ENCODE results near the gene FAM174C. TPM values are rescaled to one million over a fixed set of nuclear protein-coding genes. Genes with fewer than 3 reads are reported as not detected.

Gene FAM174C
- polyA plus RNA-seq, 3 donors, result 32.8 to 56.2 (median 40.0) TPM

DNA sequence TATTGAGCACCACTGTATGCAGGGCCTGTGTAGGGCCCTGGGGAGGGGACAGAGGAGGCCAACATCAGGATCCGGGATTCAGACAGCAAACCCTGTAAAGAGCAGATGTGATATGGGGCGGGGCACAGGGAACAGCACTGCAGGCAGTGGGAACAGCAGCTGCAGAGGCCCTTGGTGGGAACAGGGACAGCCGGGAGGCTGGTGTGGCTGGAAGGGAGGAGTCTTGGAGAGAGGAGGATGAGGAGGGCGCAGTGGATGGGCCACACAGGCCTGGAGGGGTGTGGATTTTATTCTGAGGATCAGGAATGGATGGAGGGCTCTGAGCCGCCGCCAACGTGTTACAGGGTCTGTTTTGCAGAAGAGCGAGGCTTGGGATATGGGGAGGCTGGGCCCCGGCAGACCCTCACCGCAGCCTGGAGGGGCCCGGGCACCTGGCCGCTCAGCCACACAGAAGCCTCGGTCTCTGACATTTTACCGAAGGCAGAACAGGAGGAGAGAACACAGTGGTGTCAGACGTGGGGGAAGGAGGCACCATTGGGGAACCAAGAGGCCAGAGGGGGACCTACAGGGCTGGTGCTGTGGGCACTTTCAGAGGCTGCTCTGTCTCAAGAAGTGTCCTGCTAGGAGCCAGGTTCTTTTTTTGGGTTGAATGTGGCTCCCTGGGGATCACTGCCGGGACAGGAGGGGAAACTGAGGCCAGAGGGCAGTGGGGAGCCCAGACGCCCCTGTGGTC lies 17.3 kb downstream of the FAM174C start:
- 86% methylated on average over 17 of the region's 17 CpGs for WGBS (ENCODE audit: insufficient coverage)
- H3K36me3 ChIP-seq (replicated peaks in 1 of 2; ENCODE audit: control insufficient read depth in 1 of 2, insufficient read depth in 2 of 2, low read length in 2 of 2), result no peaks in the 10 kb centered on the region
- H3K4me3 Mint-ChIP-seq, result peak overlapping the region in 1 of 2 donors; percentile 53
- peaks cover 2 to 28% of the 10 kb centered on the region in 2 donors for H3K27me3 ChIP-seq (ENCODE audit: control insufficient read depth in 2 of 2, insufficient read depth in 2 of 2, low read length in 2 of 2)
- H4K20me1 ChIP-seq (ENCODE audit: insufficient read depth, low read length), result no peaks in the 10 kb centered on the region
- DNase-seq, result no peak
- H3K27ac Mint-ChIP-seq, result no peak overlapping the region
- H3K27ac ChIP-seq (ENCODE audit: low read depth in 1 of 2, low read length in 2 of 2), result no peak overlapping the region
- intact Hi-C loops (cut with micrococcal nuclease), result no loop called here
- peaks cover 7 to 8% of the 10 kb centered on the region in 2 donors for H3K4me1 ChIP-seq (ENCODE audit: control insufficient read depth in 1 of 2, insufficient read depth in 2 of 2, low read length in 2 of 2)
- H3K79me2 ChIP-seq (ENCODE audit: insufficient read depth, low read length), result no peaks in the 10 kb centered on the region
- H3K36me3 Mint-ChIP-seq, result no peaks in the 10 kb centered on the region
- no peaks in the 10 kb centered on the region for H3K9me3 ChIP-seq (replicated peaks in 1 of 2; ENCODE audit: control insufficient read depth in 1 of 2, insufficient read depth in 1 of 2, low read length in 2 of 2)
- no peak overlapping the region for H2AFZ ChIP-seq (ENCODE audit: insufficient read depth, low read depth, low read length, poor library complexity, severe bottlenecking)
- peaks cover 0 to 10% (median 0%) of the 10 kb centered on the region in 7 donors for H3K9me3 Mint-ChIP-seq
- H3K4me2 ChIP-seq (replicated peaks; ENCODE audit: extremely low read depth, low read length, poor library complexity, severe bottlenecking), result no peak overlapping the region
- H3K4me1 Mint-ChIP-seq, result peaks cover 7% of the 10 kb centered on the region
- H3K27me3 Mint-ChIP-seq (ENCODE audit: low read depth in 3 of 3), result peaks cover 21 to 64% (median 37%) of the 10 kb centered on the region in 3 donors
- no peak overlapping the region for H3K4me3 ChIP-seq (replicated peaks in 1 of 3; ENCODE audit: low read depth in 2 of 3, low read length in 3 of 3)
- no peak for TF ChIP-seq CTCF (IDR thresholded peaks at IDR 0.05)
- H3K9ac ChIP-seq (ENCODE audit: insufficient read depth, low read length, poor library complexity, severe bottlenecking), result no peak overlapping the region

DNA sequence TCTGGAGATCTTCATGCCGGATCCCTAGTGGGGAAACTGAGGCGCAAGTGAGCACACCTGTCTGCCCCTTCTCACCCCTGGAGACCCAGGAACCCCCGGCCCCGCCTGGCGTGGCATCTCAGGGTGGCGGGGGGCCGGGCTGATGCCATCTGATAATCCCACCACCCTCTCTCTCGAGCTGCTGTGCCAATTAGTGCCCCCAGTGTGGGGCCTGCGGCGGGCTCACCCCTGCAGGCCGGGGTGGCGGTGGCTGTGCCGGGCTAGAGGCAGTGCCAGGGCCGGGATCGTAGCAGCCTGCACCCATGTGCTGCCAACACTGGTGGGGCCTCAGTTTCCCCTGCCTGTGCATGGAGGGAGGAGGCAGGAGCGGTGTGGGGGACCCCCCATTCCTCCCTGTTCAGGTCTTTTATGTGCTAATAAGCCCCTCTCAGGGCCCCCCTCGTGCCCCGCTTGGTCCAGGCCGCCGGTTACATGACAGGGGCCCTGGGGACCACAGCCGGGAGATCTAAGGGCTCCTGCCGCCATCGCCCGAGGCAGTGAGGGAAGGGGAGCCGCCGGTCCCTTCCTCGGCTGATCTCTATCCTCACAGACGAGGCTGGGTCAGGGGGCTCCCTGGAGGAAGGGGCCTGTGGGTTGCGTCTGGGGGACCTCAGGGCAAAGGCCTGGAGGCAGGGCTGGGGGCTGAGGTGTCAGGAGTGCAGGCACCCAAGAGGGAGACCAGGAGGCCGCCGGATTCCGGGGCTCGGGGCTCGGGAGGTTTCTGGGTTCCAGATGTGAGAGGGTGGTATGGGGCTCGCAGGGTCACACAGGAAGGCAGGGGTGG lies 18.7 kb downstream of the FAM174C start:
- Histone ChIP-seq H3K27me3 (ENCODE audit: control insufficient read depth in 2 of 2, insufficient read depth in 2 of 2, low read length in 2 of 2) (peaks cover 0 to 15% of the 10 kb centered on the region in 2 donors), H3K79me2 (ENCODE audit: insufficient read depth, low read length) (no peaks in the 10 kb centered on the region), H3K27ac (ENCODE audit: low read depth in 1 of 2, low read length in 2 of 2) (no peak overlapping the region), H3K36me3 (replicated peaks in 1 of 2; ENCODE audit: control insufficient read depth in 1 of 2, insufficient read depth in 2 of 2, low read length in 2 of 2) (no peaks in the 10 kb centered on the region), H3K4me2 (replicated peaks; ENCODE audit: extremely low read depth, low read length, poor library complexity, severe bottlenecking) (no peak overlapping the region), H4K20me1 (ENCODE audit: insufficient read depth, low read length) (no peaks in the 10 kb centered on the region), H2AFZ (ENCODE audit: insufficient read depth, low read depth, low read length, poor library complexity, severe bottlenecking) (no peak overlapping the region), H3K9me3 (replicated peaks in 1 of 2; ENCODE audit: control insufficient read depth in 1 of 2, insufficient read depth in 1 of 2, low read length in 2 of 2) (no peaks in the 10 kb centered on the region), H3K4me3 (replicated peaks in 1 of 3; ENCODE audit: low read depth in 2 of 3, low read length in 3 of 3) (no peak overlapping the region), H3K9ac (ENCODE audit: insufficient read depth, low read length, poor library complexity, severe bottlenecking) (no peak overlapping the region), H3K4me1 (ENCODE audit: control insufficient read depth in 1 of 2, insufficient read depth in 2 of 2, low read length in 2 of 2) (peaks cover 7 to 8% of the 10 kb centered on the region in 2 donors)
- Mint-ChIP-seq H3K36me3 (no peaks in the 10 kb centered on the region), H3K4me3 (peak overlapping the region in 1 of 2 donors; percentile 60), H3K4me1 (peaks cover 7% of the 10 kb centered on the region), H3K9me3 (peaks cover 0 to 8% (median 0%) of the 10 kb centered on the region in 7 donors), H3K27ac (no peak overlapping the region), H3K27me3 (ENCODE audit: low read depth in 3 of 3) (peaks cover 16 to 49% (median 31%) of the 10 kb centered on the region in 3 donors)
- intact Hi-C loops (cut with micrococcal nuclease), result no loop called here
- no peak for TF ChIP-seq CTCF (IDR thresholded peaks at IDR 0.05)
- DNase-seq, result no peak
- WGBS (ENCODE audit: insufficient coverage), result 75% methylated on average over 26 of the region's 35 CpGs

Measured in CD14-positive monocyte (primary cell).